CD4-positive, alpha-beta T cell (primary cell): ENCODE results near the gene SASH3. TPM values are rescaled to one million over a fixed set of nuclear protein-coding genes. Genes with fewer than 3 reads are reported as not detected.

ENCODE experiments used
- ATAC-seq: fragments of 200-7000 bp; cut with Tn5 transposase; one replicate; pipeline ENCODE4 v1.10.0; 2022; ENCODE audit warnings: mild to moderate bottlenecking; ENCODE audit not compliant: poor library complexity
- CTCF ChIA-PET: fragments of 350-600 bp; sonication (Branson Sonifier 250); formaldehyde crosslinking; loops from one replicate; lab custom pipeline; 2021; ENCODE audit warnings: antibody characterized with exemption, inconsistent platforms; lab: Charles Lee
- POLR2A ChIA-PET: fragments of 350-600 bp; sonication (Branson Sonifier 250); formaldehyde crosslinking; loops from one replicate; lab custom pipeline; 2021; ENCODE audit warnings: antibody characterized with exemption, inconsistent platforms; lab: Charles Lee
- DNase-seq, 14 experiments: peaks; one replicate each; pipeline ENCODE4 v3.0.0-alpha.2; 2013 to 2020; ENCODE audit warnings: mixed read lengths in 2 of 14
- H3K27ac ChIP-seq, 2 donors: one replicate each; pipeline versions ENCODE4 v1.5.1 to v1.7.0; 2013; ENCODE audit warnings: low read length in 2 of 2, low read depth in 1 of 2, mild to moderate bottlenecking in 1 of 2
- H3K27me3 ChIP-seq, 2 experiments: 1 replicate in 1 of 2; 2 replicates in 1 of 2; pipeline versions ENCODE4 v1.6.1 to v1.7.0; 2013; ENCODE audit warnings: low read length in 2 of 2, control low read depth in 1 of 2, mild to moderate bottlenecking in 1 of 2, moderate library complexity in 1 of 2; ENCODE audit not compliant: insufficient read depth in 2 of 2, control insufficient read depth in 1 of 2
- H3K36me3 ChIP-seq: one replicate; pipeline ENCODE4 v1.6.1; 2013; ENCODE audit warnings: low read length, control low read depth; ENCODE audit not compliant: insufficient read depth
- H3K4me1 ChIP-seq: one replicate; pipeline ENCODE4 v1.6.1; 2013; ENCODE audit warnings: low read length, control low read depth; ENCODE audit not compliant: insufficient read depth
- H3K4me3 ChIP-seq: one replicate; pipeline ENCODE4 v1.5.1; 2013; ENCODE audit warnings: mild to moderate bottlenecking, low read length, moderate library complexity
- H3K9me3 ChIP-seq, 2 experiments: 1 replicate in 1 of 2; 2 replicates in 1 of 2; pipeline versions ENCODE4 v1.6.1 to v1.7.0; 2013; ENCODE audit warnings: low read length in 2 of 2, mild to moderate bottlenecking in 2 of 2, control low read depth in 1 of 2, moderate library complexity in 1 of 2; ENCODE audit not compliant: control insufficient read depth in 1 of 2, insufficient read depth in 1 of 2
- H3K27ac Mint-ChIP-seq: one replicate; pipeline ENCODE4 v1.8.0; 2020; ENCODE audit warnings: mixed read lengths
- H3K27me3 Mint-ChIP-seq: one replicate; pipeline ENCODE4 v1.8.0; 2021; ENCODE audit warnings: mixed read lengths
- H3K36me3 Mint-ChIP-seq: one replicate; pipeline ENCODE4 v1.8.0; 2021; ENCODE audit warnings: low read depth, mixed read lengths
- H3K4me1 Mint-ChIP-seq: one replicate; pipeline ENCODE4 v1.8.0; 2021; ENCODE audit warnings: low read depth, mixed read lengths
- H3K4me3 Mint-ChIP-seq: one replicate; pipeline ENCODE4 v1.8.0; 2020; ENCODE audit warnings: mild to moderate bottlenecking, mixed read lengths
- H3K9me3 Mint-ChIP-seq: one replicate; pipeline ENCODE4 v1.8.0; 2020; ENCODE audit warnings: mixed read lengths
- CTCF ChIP-seq: fragments of 200-600 bp; IDR thresholded peaks from one replicate; pipeline ENCODE4 v1.8.0; 2022; ENCODE audit warnings: antibody characterized with exemption, mild to moderate bottlenecking
- intact Hi-C, 2 experiments: fragments of 100-400 bp; cut with DNase I in 1 of 2; cut with micrococcal nuclease in 1 of 2; formaldehyde crosslinking; loops; one replicate each; pipeline versions ENCODE4 v1.15.1 to v1.9.0; 2023 to 2025; cut with DNase I, micrococcal nuclease
- total RNA-seq, 174 experiments: library from RNA in 2 of 174; stranded (reverse) in 2 of 174; gene quantifications; one replicate each; pipeline ENCODE4 v1.2.3 and lab custom pipeline; 2021 to 2026

SASH3 gene
- total RNA-seq, 2 experiments from 2014 or later: 69.0 to 70.8 TPM

GRCh38 chrX:129768186-129768585 lies 11.6 kb upstream of the SASH3 start:
- Mint-ChIP-seq H3K36me3 (no peaks in the 10 kb centered on the region), H3K27me3 (no peaks in the 10 kb centered on the region), H3K9me3 (no peaks in the 10 kb centered on the region), H3K27ac (peak overlapping the region; percentile 99), H3K4me1 (peaks cover 66% of the 10 kb centered on the region), H3K4me3 (no peak overlapping the region)
- no peaks in the 10 kb centered on the region for H3K36me3 ChIP-seq
- H3K4me1 ChIP-seq: peaks cover 72% of the 10 kb centered on the region
- no peak for DNase-seq
- no peak overlapping the region for H3K4me3 ChIP-seq
- TF ChIP-seq CTCF: no peak
- H3K27me3 ChIP-seq: no peaks in the 10 kb centered on the region
- intact Hi-C loops: no loop called here
- ChIA-PET POLR2A (interaction anchor here (0.7 to 8.8 kb wide), 7 partner anchors 9 to 90 kb away, joined by 3 to 162 read pairs (median 5); partner anchors contain the start of gene SASH3), CTCF (interaction anchor here (1.1 to 1.5 kb wide), 2 partner anchors 9 to 12 kb away, joined by 3 to 4 read pairs; partner anchors contain the start of gene SASH3)
- no peak overlapping the region for H3K27ac ChIP-seq
- H3K9me3 ChIP-seq: no peaks in the 10 kb centered on the region
- ATAC-seq: no peak

- no peaks in the 10 kb centered on the region for H3K36me3 ChIP-seq
- intact Hi-C loops: loop anchor here in 1 of 2 experiments (1.0 kb wide), 2 partner anchors 9 to 12 kb away; no protein-coding TSS in a partner anchor
- peak overlapping the region; percentile 20 for H3K4me3 ChIP-seq
- no peaks in the 10 kb centered on the region for H3K9me3 ChIP-seq
- Mint-ChIP-seq H3K9me3 (no peaks in the 10 kb centered on the region), H3K27me3 (no peaks in the 10 kb centered on the region), H3K4me1 (peaks cover 69% of the 10 kb centered on the region), H3K27ac (peak overlapping the region; percentile 99), H3K36me3 (no peaks in the 10 kb centered on the region), H3K4me3 (peak overlapping the region; percentile 77)
- TF ChIP-seq CTCF: no peak
- POLR2A ChIA-PET: interaction anchor here (0.7 to 8.8 kb wide), 11 partner anchors 10 to 90 kb away, joined by 3 to 162 read pairs (median 5); partner anchors contain the start of gene SASH3
- peak overlapping the region in 1 of 2 donors; percentile 69 for H3K27ac ChIP-seq
- peaks cover 78% of the 10 kb centered on the region for H3K4me1 ChIP-seq
- DNase-seq: no peak
- no peak for ATAC-seq
- CTCF ChIA-PET: interaction anchor here (1.0 to 1.9 kb wide), 5 partner anchors 9 to 54 kb away, joined by 3 to 5 read pairs (median 3); partner anchors contain the start of gene SASH3
- no peaks in the 10 kb centered on the region for H3K27me3 ChIP-seq
Observed at GRCh38 chrX:129768586-129769466, 10.9 kb upstream of the SASH3 start.

- ChIA-PET POLR2A (interaction anchor here (0.7 to 8.8 kb wide), 10 partner anchors 11 to 91 kb away, joined by 3 to 162 read pairs (median 5); partner anchors contain the start of gene SASH3), CTCF (interaction anchor here (1.0 to 1.9 kb wide), 4 partner anchors 9 to 54 kb away, joined by 3 to 5 read pairs (median 4); no protein-coding TSS in a partner anchor)
- no peaks in the 10 kb centered on the region for H3K9me3 Mint-ChIP-seq
- intact Hi-C loops: loop anchor here in 1 of 2 experiments (1.0 kb wide), 2 partner anchors 9 to 12 kb away; no protein-coding TSS in a partner anchor
- ATAC-seq (peak; percentile 89), DNase-seq (peak; percentile 48 to 94 (median 70))
- Histone ChIP-seq H3K9me3 (no peaks in the 10 kb centered on the region), H3K4me3 (peak overlapping the region; percentile 20), H3K36me3 (no peaks in the 10 kb centered on the region), H3K27me3 (no peaks in the 10 kb centered on the region), H3K27ac (peak overlapping the region in 1 of 2 donors; percentile 69), H3K4me1 (peaks cover 85% of the 10 kb centered on the region)
- H3K4me1 Mint-ChIP-seq: peaks cover 76% of the 10 kb centered on the region
- no peaks in the 10 kb centered on the region for H3K27me3 Mint-ChIP-seq
- TF ChIP-seq CTCF: no peak
- peak overlapping the region; percentile 77 for H3K4me3 Mint-ChIP-seq
- peak overlapping the region; percentile 99 for H3K27ac Mint-ChIP-seq
- no peaks in the 10 kb centered on the region for H3K36me3 Mint-ChIP-seq
Observed at GRCh38 chrX:129769467-129770154, 10.1 kb upstream of the SASH3 start.
